ENCODE data around the gene CD177.
"Not testable (repeated sequence)": the region's sequence is repeated elsewhere in the genome, so short reads cannot be mapped to it uniquely, and the experiment has no call there.

Gene CD177

DNA sequence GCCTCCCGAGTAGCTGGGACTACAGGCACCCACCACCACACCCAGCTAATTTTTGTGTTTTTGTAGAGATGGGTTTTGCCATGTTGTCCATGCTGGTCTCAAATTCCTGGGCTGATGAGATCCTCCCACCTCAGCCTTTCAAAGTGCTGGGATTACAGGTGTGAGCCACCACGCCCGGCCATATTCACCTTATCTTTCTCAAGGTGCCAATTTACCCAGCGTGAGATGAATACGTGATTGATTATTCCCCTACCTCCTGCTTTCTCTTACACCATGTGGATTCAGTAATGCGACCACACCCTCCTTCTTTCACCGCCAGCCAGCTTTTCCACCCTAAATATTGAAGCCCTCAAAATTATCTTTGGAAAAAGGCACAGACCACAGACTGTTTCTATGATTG, 29.8 kb downstream of the CD177 start:
- not testable (repeated sequence) for DNase-seq

DNA sequence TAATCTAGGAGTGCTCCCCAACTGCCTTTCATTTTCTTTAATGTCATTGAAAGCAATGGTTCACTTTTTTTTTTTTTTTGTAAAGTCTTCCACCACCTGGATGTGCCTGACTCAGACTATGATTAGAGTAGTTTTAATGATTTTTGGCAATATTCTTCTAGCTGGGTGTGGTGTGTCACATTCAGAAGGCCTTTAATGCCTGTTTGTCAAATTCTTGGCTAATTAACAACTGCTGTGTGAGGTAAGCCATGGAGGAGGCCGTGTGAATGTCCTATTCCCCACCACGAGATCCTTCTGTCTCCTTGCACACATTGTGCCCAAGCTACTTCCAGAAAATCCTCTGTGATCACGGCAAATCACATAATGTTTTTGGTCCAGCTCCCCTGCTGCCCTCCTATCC, 30.3 kb downstream of the CD177 start:
- not testable (repeated sequence) for DNase-seq

DNA sequence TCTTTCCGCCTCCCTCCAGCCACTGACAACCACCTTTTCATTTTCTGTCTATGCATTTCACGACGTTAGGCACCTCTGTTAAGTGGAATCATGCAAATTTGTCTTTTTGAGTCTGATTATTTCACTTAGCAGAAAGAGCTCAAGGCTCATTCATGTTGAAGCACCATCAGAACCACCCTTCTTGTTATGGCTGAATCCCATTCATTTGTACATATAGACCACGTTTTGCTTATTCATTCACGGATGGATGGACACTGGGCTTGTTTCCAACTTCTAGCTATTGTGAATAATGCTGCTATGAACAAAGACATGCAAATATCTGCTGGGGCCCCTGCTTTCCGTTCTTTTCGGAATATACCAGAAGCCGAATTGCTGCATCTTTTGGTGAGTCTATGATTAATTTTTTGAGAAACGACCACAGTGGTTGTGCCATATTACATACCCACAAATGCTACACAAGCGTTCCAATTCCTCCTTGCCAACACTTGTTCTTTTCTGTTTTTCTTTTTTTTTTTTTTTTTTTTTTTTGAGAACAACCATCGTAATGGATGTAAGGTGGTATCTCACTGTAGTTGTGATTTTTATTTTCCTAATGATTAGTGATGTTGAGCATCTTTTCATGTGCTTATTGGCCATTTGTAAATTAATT, 37.5 kb downstream of the CD177 start:
- not testable (repeated sequence) for DNase-seq

DNA sequence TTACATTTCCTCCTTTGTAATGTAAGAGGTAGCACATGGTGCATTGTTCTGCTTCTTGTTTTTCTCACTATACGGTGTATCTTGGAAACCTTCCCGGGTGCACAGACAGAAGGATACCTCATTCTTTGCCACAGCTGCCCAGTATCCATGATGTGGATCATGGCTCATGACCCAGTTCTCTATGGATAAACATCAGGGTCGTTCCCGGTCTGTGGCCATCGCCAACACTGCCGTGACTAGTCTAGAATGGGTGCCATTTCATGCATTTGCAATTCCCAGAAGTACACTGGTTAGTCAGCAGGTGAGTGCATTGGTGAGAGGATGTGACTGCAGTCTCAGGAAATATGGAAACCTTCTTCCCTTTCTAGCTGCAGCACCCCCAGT, 38.1 kb downstream of the CD177 start:
- not testable (repeated sequence) for DNase-seq

DNA sequence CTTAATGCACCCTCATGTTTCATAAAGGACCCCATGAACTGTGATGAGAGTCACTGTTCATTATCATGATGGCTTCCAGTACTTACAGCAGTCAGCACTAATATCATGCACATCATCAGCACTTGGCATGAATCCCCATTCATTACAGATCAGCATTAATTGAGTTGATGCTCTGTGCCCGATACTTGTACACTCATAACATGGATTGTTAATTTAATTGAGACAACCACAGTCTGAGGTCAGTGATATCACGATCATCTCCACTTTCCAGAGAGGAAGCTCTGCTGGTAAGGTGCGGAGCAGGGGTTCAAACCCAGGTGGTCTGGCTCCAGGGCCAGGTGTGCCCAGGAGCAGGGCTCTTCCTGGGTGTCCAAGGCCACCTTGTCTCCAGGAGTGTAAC, 40.0 kb downstream of the CD177 start:
- DNase-seq = not testable (repeated sequence)

DNA sequence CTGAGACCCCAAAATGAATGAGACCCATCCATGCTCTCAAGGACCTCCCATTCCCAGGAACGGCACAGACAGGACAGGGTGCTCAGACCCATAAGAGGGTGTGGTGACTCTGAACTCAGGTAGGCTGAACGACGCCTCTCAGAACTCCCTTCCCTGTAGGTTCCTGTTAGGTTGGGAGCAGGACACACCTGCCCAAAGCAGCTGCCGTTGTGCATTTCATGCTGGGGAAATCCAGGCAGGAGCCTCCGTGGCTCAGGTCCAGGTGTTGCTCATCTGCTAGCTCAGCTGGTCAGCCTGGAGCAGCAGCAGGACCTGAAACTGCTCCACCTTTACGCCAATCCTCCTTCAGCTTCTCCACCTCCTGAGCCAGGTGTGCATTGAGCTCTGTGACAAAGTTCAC, 42.1 kb downstream of the CD177 start:
- no peak for DNase-seq

DNA sequence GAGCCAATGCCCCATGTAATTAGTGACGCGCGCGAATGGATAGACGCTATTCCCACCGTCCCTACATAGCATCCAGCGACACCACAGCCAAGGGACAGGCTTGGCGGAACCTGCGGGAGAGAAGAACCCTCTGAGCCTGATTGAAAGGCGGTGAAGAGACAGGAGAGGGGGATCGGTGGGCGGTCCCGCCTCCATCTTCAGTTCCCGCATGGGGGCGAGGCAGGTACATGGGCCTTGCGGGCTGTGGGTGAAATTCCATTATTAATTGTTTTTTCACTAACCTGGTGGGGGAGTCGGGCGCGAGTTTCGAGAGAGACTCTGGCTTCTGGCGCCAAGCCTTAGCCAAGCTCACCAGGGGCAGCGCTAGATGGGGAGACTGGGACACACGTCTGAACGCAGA, 52.8 kb downstream of the CD177 start:
- no peak for DNase-seq

DNA sequence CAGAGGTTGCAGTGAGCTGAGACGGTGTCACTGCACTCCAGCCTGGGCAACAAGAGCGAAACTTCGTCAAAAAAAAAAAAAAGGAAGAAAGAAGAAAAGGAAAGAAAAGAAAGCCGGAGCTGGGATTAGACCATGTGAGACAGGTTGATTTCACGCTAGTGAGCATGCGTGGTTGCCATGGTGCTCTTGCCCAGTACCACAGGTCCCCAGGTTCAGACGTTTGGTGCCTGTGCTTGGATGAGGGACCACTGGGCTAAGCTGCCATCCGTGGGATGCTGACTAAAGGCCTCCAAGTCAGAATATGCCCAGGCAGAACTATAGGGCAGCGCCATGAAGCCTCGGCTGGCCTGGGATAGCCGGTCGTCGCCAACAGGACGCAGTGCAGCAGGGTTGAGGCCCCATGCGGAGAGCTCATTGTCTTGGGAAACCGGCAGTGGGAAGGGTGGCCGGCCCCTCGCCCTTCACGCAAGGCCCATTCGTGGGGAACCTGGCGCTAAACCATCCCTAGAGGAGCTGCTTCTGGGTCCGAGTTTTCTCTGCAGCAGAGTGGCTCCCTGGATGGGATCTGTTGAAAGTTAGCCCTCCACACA, 54.0 kb downstream of the CD177 start:
- DNase-seq = no peak

DNA sequence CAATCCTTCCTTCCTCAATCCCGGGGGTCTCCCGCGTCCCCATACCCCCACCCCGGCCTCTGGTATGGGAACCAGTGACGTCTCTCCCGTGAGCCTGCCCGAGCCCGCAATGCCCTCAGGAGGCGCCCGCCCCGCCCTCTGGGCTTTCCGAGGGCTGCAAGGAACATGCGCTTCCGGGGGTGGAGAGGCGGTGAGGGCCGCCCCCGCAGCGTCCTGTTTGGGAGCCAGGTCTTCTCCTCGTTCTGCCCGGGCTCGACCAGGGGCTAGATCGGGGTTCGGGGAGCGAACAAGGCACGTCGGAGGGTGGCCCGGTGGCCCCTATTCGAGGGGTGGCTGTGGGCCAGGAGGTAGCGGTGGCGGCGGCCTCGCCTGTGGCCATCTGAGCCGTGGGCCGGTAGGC, 54.6 kb downstream of the CD177 start:
- no peak for DNase-seq

DNA sequence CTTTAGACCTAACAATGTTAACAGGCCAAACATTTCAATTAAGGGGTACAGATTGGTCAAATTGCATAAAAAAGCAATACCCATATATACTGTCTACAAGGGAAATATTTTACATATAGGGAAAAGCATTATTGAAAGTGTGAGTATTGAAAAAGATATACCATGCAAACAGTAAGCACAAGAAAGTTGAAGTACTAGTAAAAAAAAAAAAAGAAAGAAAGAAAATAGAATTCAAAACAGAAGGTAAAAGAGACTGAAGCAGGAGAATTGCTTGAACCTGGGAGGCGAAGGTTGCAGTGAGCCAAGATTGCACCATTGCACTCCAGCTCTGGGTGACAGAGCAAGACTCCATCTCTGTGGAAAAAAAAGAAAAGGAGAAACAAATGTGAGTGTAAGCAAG, 55.9 kb downstream of the CD177 start:
- no peak for DNase-seq

DNA sequence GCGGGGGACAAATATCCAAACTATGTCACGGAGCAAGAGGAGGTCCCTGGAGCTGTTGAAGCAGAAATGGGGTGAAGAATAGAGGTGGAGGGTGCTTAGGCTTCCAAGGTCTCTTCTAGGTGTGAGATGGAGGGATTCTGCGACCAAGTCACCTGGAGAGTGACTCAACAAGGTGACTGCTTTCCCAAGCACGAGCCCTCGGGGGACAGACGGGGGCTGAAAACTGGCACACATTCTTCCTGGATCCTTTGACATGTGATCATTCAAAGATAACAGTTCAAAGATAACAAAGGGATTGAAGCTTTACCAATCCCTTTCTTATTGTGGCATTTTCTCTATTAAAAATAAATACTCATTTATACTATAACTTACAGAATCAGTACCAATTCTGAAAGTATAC, 59.0 kb downstream of the CD177 start:
- no peak for DNase-seq

All from activated gamma-delta T cell treated with Interleukin-2 at 50 U/mL for 16 hours (primary cell).